Measurements from ENCODE around the gene BIRC2.

Gene BIRC2

DNA sequence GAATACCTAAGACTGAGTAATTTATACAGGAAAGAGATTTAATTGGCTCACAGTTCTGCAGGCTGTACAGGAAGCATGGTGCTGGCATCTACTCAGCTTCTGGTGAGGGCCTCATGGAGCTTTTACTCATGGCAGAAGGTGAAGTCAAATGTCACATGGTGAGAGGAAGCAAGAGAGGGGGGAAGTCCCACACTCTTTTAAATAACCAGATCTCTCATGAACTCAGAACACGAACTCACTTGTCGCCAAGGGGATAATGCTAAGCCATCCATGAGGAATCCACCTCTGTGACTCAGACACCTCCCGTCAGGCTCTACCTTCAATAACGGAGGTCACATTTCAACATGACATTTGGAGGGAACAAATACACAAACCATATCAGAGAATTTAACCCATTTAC, 42.2 kb downstream of the BIRC2 start:
- Histone ChIP-seq H3K4me1 (ENCODE audit: low read length) (no peaks in the 10 kb centered on the region), H3K9me2 (replicated peaks; ENCODE audit: insufficient read depth, low read length) (no peaks in the 10 kb centered on the region), H3K9ac (ENCODE audit: low read length) (no peak overlapping the region), H3K4me3 (ENCODE audit: low read length) (no peak overlapping the region), H3K9me3 (replicated peaks; ENCODE audit: insufficient read depth, low read length) (no peaks in the 10 kb centered on the region), H3K4me2 (ENCODE audit: low read depth, low read length) (no peak overlapping the region), H3K27ac (ENCODE audit: low read length) (no peak overlapping the region), H3F3A (ENCODE audit: insufficient read depth, low read length) (no peaks in the 10 kb centered on the region), H3K79me2 (ENCODE audit: low read length) (no peaks in the 10 kb centered on the region), H3K36me3 (replicated peaks; ENCODE audit: insufficient read depth, low read length) (no peaks in the 10 kb centered on the region), H4K20me1 (ENCODE audit: insufficient read depth, low read length) (no peaks in the 10 kb centered on the region), H2AFZ (ENCODE audit: low read length) (no peak overlapping the region), H3K27me3 (replicated peaks; ENCODE audit: insufficient read depth, low read length) (no peaks in the 10 kb centered on the region)
- no peak for DNase-seq
- TF ChIP-seq, protein P1, sequence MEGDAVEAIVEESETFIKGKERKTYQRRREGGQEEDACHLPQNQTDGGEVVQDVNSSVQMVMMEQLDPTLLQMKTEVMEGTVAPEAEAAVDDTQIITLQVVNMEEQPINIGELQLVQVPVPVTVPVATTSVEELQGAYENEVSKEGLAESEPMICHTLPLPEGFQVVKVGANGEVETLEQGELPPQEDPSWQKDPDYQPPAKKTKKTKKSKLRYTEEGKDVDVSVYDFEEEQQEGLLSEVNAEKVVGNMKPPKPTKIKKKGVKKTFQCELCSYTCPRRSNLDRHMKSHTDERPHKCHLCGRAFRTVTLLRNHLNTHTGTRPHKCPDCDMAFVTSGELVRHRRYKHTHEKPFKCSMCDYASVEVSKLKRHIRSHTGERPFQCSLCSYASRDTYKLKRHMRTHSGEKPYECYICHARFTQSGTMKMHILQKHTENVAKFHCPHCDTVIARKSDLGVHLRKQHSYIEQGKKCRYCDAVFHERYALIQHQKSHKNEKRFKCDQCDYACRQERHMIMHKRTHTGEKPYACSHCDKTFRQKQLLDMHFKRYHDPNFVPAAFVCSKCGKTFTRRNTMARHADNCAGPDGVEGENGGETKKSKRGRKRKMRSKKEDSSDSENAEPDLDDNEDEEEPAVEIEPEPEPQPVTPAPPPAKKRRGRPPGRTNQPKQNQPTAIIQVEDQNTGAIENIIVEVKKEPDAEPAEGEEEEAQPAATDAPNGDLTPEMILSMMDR (IDR thresholded peaks at IDR 0.05; ENCODE audit: low read length) = no peak
- TF ChIP-seq EZH2 (optimal IDR thresholded peaks at IDR 0.05; ENCODE audit: low read depth, low read length) (no peak), EZH2phosphoT487 (IDR thresholded peaks at IDR 0.05; ENCODE audit: low read length) (no peak)

DNA sequence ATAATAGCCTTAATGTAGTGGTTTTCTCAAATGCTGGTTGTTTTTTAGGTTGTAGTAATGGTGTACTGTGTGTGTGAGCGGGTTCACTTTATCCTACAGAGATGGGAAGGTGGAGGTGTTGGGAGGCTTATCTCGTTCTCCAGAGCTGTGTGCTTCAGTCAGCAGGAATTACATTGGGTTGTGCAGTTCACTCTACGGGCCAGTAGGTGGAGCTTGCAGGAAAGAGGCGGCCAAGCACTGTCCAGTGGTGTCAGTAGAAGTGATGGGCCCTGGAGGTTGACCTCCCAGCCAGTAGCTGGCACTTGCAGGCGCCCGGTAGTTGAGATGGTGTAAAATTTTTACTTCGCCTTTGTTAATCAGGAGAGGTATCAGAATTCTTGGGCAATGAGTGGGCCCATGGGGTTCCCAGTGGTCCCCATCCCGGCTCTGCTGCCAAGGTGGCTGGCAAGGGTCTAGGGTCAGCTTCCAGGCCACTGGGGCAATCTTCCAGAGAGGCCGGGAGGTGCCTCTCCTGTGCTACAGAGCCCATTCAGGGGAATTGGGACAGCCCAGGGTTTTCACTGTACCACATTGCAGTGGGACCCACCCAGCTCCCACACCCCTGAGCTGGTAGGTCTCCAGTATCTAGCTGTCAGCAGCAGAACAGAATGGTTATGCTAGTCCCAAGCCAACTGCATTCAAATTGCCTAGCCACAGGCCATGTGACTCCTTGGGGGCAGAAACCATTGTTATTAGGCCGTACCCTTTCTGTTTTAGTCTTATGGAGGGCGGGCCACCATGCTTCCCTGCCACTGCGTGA, 43.9 kb downstream of the BIRC2 start:
- H3F3A ChIP-seq (ENCODE audit: insufficient read depth, low read length) = no peaks in the 10 kb centered on the region
- H4K20me1 ChIP-seq (ENCODE audit: insufficient read depth, low read length) = no peaks in the 10 kb centered on the region
- no peaks in the 10 kb centered on the region for H3K4me1 ChIP-seq (ENCODE audit: low read length)
- no peak overlapping the region for H3K9ac ChIP-seq (ENCODE audit: low read length)
- H3K27ac ChIP-seq (ENCODE audit: low read length) = no peak overlapping the region
- H3K9me3 ChIP-seq (replicated peaks; ENCODE audit: insufficient read depth, low read length) = no peaks in the 10 kb centered on the region
- peak; percentile 61 for DNase-seq
- no peaks in the 10 kb centered on the region for H3K27me3 ChIP-seq (replicated peaks; ENCODE audit: insufficient read depth, low read length)
- H3K79me2 ChIP-seq (ENCODE audit: low read length) = no peaks in the 10 kb centered on the region
- TF ChIP-seq EZH2 (optimal IDR thresholded peaks at IDR 0.05; ENCODE audit: low read depth, low read length) = no peak
- TF ChIP-seq, protein P1 (IDR thresholded peaks at IDR 0.05; ENCODE audit: low read length) = peak; percentile 89
- no peak for TF ChIP-seq EZH2phosphoT487 (IDR thresholded peaks at IDR 0.05; ENCODE audit: low read length)
- H3K36me3 ChIP-seq (replicated peaks; ENCODE audit: insufficient read depth, low read length) = no peaks in the 10 kb centered on the region
- H3K9me2 ChIP-seq (replicated peaks; ENCODE audit: insufficient read depth, low read length) = no peaks in the 10 kb centered on the region
- H3K4me3 ChIP-seq (ENCODE audit: low read length) = no peak overlapping the region
- H2AFZ ChIP-seq (ENCODE audit: low read length) = no peak overlapping the region
- no peak overlapping the region for H3K4me2 ChIP-seq (ENCODE audit: low read depth, low read length)

GRCh38 chr11:102391549-102392237, 44.7 kb downstream of the BIRC2 start:
- H3K9ac ChIP-seq (ENCODE audit: low read length) = no peak overlapping the region
- no peaks in the 10 kb centered on the region for H3K4me1 ChIP-seq (ENCODE audit: low read length)
- H3K27me3 ChIP-seq (replicated peaks; ENCODE audit: insufficient read depth, low read length) = no peaks in the 10 kb centered on the region
- no peaks in the 10 kb centered on the region for H3K9me2 ChIP-seq (replicated peaks; ENCODE audit: insufficient read depth, low read length)
- H3K36me3 ChIP-seq (replicated peaks; ENCODE audit: insufficient read depth, low read length) = no peaks in the 10 kb centered on the region
- H3K27ac ChIP-seq (ENCODE audit: low read length) = no peak overlapping the region
- no peak overlapping the region for H3K4me2 ChIP-seq (ENCODE audit: low read depth, low read length)
- DNase-seq = no peak
- no peaks in the 10 kb centered on the region for H4K20me1 ChIP-seq (ENCODE audit: insufficient read depth, low read length)
- no peak overlapping the region for H3K4me3 ChIP-seq (ENCODE audit: low read length)
- H3K9me3 ChIP-seq (replicated peaks; ENCODE audit: insufficient read depth, low read length) = no peaks in the 10 kb centered on the region
- TF ChIP-seq EZH2phosphoT487 (IDR thresholded peaks at IDR 0.05; ENCODE audit: low read length) (no peak), EZH2 (optimal IDR thresholded peaks at IDR 0.05; ENCODE audit: low read depth, low read length) (no peak)
- no peaks in the 10 kb centered on the region for H3F3A ChIP-seq (ENCODE audit: insufficient read depth, low read length)
- no peak overlapping the region for H2AFZ ChIP-seq (ENCODE audit: low read length)
- H3K79me2 ChIP-seq (ENCODE audit: low read length) = no peaks in the 10 kb centered on the region
